GM10248 (cell line): ENCODE data around the gene NCSTN.
"Not testable (repeated sequence)": the region's sequence is repeated elsewhere in the genome, so short reads cannot be mapped to it uniquely, and the experiment has no call there.

Experiments
- CTCF ChIA-PET: fragments of 300-600 bp; sonication (Branson Sonifier 250); formaldehyde crosslinking; extraction: SDS; loops from one replicate; lab custom pipeline; 2021; ENCODE audit warnings: antibody characterized with exemption; lab: Yijun Ruan, JAX
- POLR2A ChIA-PET: fragments of 350-650 bp; sonication (Branson Sonifier 250); formaldehyde crosslinking; extraction: SDS; loops from one replicate; lab custom pipeline; 2020; ENCODE audit warnings: antibody characterized with exemption; lab: Yijun Ruan, JAX
- DNase-seq: peaks from one replicate; pipeline ENCODE4 v3.0.0; 2012; ENCODE audit errors: extremely low spot score
- CTCF ChIP-seq: IDR thresholded peaks from 2 replicates; pipeline ENCODE4 v1.5.1; 2012; ENCODE audit warnings: mild to moderate bottlenecking, low read depth; ENCODE audit errors: extremely low read depth, missing control alignments, control extremely low read depth

Gene NCSTN

GRCh38 chr1:160377585-160378206, 34.5 kb downstream of the NCSTN start:
- ChIA-PET POLR2A (interaction anchor here (1.0 kb wide), 1 partner anchor 22 kb away, joined by 3 read pairs; no protein-coding TSS in a partner anchor), CTCF (interaction anchor here (0.6 to 7.8 kb wide), 38 partner anchors 9 to 370 kb away, joined by 3 to 125 read pairs (median 6); partner anchors contain the start of genes IGSF8 and NHLH1)
- no peak for DNase-seq
- TF ChIP-seq CTCF = no peak

GRCh38 chr1:160384812-160385211, 41.6 kb downstream of the NCSTN start:
- DNase-seq, CTCF ChIA-PET, POLR2A ChIA-PET: not testable (repeated sequence)

GRCh38 chr1:160388406-160388805, 45.2 kb downstream of the NCSTN start:
- POLR2A ChIA-PET, DNase-seq: not testable (repeated sequence)
- CTCF ChIA-PET = interaction anchor here (1.8 to 2.9 kb wide), 2 partner anchors 10 to 12 kb away, joined by 5 to 9 read pairs; no protein-coding TSS in a partner anchor

- CTCF ChIA-PET = interaction anchor here (0.7 to 1.8 kb wide), 5 partner anchors 18 to 212 kb away, joined by 3 to 6 read pairs (median 4); no protein-coding TSS in a partner anchor
- no peak for TF ChIP-seq CTCF
- no peak for DNase-seq
- POLR2A ChIA-PET = no interaction called here
Observed at GRCh38 chr1:160394673-160395072, 51.5 kb downstream of the NCSTN start.

- no peak for TF ChIP-seq CTCF
- DNase-seq = no peak
- CTCF ChIA-PET = interaction anchor here (0.7 to 2.9 kb wide), 9 partner anchors 8 to 311 kb away, joined by 3 to 22 read pairs (median 5); no protein-coding TSS in a partner anchor
- POLR2A ChIA-PET = no interaction called here
Observed at GRCh38 chr1:160397651-160398050, 54.5 kb downstream of the NCSTN start.

GRCh38 chr1:160398823-160399222, 55.6 kb downstream of the NCSTN start:
- DNase-seq = no peak
- no peak for TF ChIP-seq CTCF
- ChIA-PET POLR2A (no interaction called here), CTCF (interaction anchor here (1.2 to 2.9 kb wide), 5 partner anchors 9 to 206 kb away, joined by 4 to 22 read pairs (median 5); no protein-coding TSS in a partner anchor)

- TF ChIP-seq CTCF = no peak
- ChIA-PET POLR2A (no interaction called here), CTCF (no interaction called here)
- DNase-seq = no peak
Observed at GRCh38 chr1:160399544-160400222, 56.5 kb downstream of the NCSTN start.
